ENCODE results near the gene SKI.

GRCh38 chr1:2250721-2251281 is 22.7 kb downstream of the SKI start:
- TF ChIP-seq CTCF (IDR thresholded peaks at IDR 0.05; ENCODE audit: low read length) (no peak), EZH2 (optimal IDR thresholded peaks at IDR 0.05; ENCODE audit: low read depth, low read length) (no peak), EZH2phosphoT487 (IDR thresholded peaks at IDR 0.05; ENCODE audit: low read length) (no peak)

Measured in MM.1S (cell line).